IMR-90 (cell line): ENCODE measurements around the gene IGSF3.
"Not testable (repeated sequence)": the region's sequence is repeated elsewhere in the genome, so short reads cannot be mapped to it uniquely, and the experiment has no call there.

Source experiments
- MAZ ChIP-seq: IDR thresholded peaks from 2 replicates; pipeline ENCODE4 v1.6.1; 2012; ENCODE audit warnings: low read depth, mild to moderate bottlenecking, low read length, improper control_type of control experiment, moderate library complexity, borderline replicate concordance
- POLR2A ChIP-seq: IDR thresholded peaks from 2 replicates; pipeline ENCODE4 v1.6.1; 2012; ENCODE audit warnings: mild to moderate bottlenecking, low read depth, low read length

DNA sequence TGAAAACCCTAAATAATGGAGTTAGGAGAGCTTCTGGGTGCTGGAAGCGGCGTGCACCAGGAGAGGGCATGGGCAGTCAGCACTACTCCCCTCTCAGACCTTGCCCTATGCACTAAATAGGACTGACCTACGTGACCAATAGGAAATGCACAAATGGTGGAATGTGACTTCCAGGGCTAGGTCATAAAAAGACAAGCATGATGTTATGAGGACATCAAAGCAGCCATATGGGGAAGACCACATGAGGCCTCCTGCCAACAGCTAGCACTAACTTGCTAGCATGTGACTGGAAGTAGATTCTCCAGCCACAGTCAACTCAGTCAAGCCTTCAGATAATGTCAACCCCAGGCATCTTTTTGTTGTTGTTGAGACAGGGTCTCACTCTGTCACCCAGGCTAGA, 47.1 kb downstream of the IGSF3 start:
- TF ChIP-seq POLR2A, MAZ: not testable (repeated sequence)
